Measurements from ENCODE around the gene USHBP1. TPM values are rescaled to one million over a fixed set of nuclear protein-coding genes. Genes with fewer than 3 reads are reported as not detected.

USHBP1 gene
- total and polyA plus RNA-seq, 2 donors from 2014 or later, result 7.2 to 8.9 TPM

- Histone ChIP-seq H3K9ac (ENCODE audit: low read length in 3 of 3) (no peak overlapping the region), H3K4me1 (ENCODE audit: control insufficient read depth in 2 of 3, insufficient read depth in 2 of 3, low read depth in 1 of 3, low read length in 3 of 3) (peaks cover 0 to 1% (median 0%) of the 10 kb centered on the region in 3 donors), H3K4me3 (ENCODE audit: low read length in 3 of 3) (no peak overlapping the region), H3K27ac (ENCODE audit: low read depth in 2 of 2, low read length in 2 of 2) (no peak overlapping the region), H3K9me3 (ENCODE audit: control insufficient read depth in 2 of 3, insufficient read depth in 1 of 3, low read length in 3 of 3) (no peaks in the 10 kb centered on the region), H3K27me3 (ENCODE audit: control insufficient read depth, insufficient read depth, low read length) (no peaks in the 10 kb centered on the region), H3K36me3 (ENCODE audit: control insufficient read depth in 2 of 3, insufficient read depth in 3 of 3, low read length in 3 of 3) (peaks cover 0 to 3% (median 3%) of the 10 kb centered on the region in 3 donors)
- no peak for TF ChIP-seq CTCF (IDR thresholded peaks at IDR 0.05; ENCODE audit: borderline replicate concordance, extremely low read depth, insufficient read depth)
- peak in 4 of 5 donors; percentile 11 to 74 (median 32) for DNase-seq
- no peak for FAIRE-seq
- intact Hi-C loops (cut with DNase I), result no loop called here
Observed at GRCh38 chr19:17209126-17210036, 55.2 kb downstream of the USHBP1 start.

- Histone ChIP-seq H3K9ac (ENCODE audit: low read length in 3 of 3) (no peak overlapping the region), H3K4me1 (ENCODE audit: control insufficient read depth in 2 of 3, insufficient read depth in 2 of 3, low read depth in 1 of 3, low read length in 3 of 3) (no peaks in the 10 kb centered on the region), H3K9me3 (ENCODE audit: control insufficient read depth in 2 of 3, insufficient read depth in 1 of 3, low read length in 3 of 3) (no peaks in the 10 kb centered on the region), H3K27ac (ENCODE audit: low read depth in 2 of 2, low read length in 2 of 2) (no peak overlapping the region), H3K4me3 (ENCODE audit: low read length in 3 of 3) (no peak overlapping the region), H3K27me3 (ENCODE audit: control insufficient read depth, insufficient read depth, low read length) (no peaks in the 10 kb centered on the region), H3K36me3 (ENCODE audit: control insufficient read depth in 2 of 3, insufficient read depth in 3 of 3, low read length in 3 of 3) (peaks cover 3 to 14% (median 8%) of the 10 kb centered on the region in 3 donors)
- FAIRE-seq, result no peak
- no peak for DNase-seq
- intact Hi-C loops (cut with DNase I), result no loop called here
- no peak for TF ChIP-seq CTCF (IDR thresholded peaks at IDR 0.05; ENCODE audit: borderline replicate concordance, extremely low read depth, insufficient read depth)
Observed at GRCh38 chr19:17206736-17207581, 57.6 kb downstream of the USHBP1 start.

GRCh38 chr19:17205237-17206140 lies 59.1 kb downstream of the USHBP1 start:
- no peak overlapping the region for H3K9ac ChIP-seq (ENCODE audit: low read length in 3 of 3)
- FAIRE-seq, result no peak
- H3K4me1 ChIP-seq (ENCODE audit: control insufficient read depth in 2 of 3, insufficient read depth in 2 of 3, low read depth in 1 of 3, low read length in 3 of 3), result no peaks in the 10 kb centered on the region
- H3K4me3 ChIP-seq (ENCODE audit: low read length in 3 of 3), result no peak overlapping the region
- intact Hi-C loops (cut with DNase I), result no loop called here
- no peaks in the 10 kb centered on the region for H3K27me3 ChIP-seq (ENCODE audit: control insufficient read depth, insufficient read depth, low read length)
- peak in 4 of 5 donors; percentile 59 to 74 (median 65) for DNase-seq
- no peaks in the 10 kb centered on the region for H3K9me3 ChIP-seq (ENCODE audit: control insufficient read depth in 2 of 3, insufficient read depth in 1 of 3, low read length in 3 of 3)
- H3K27ac ChIP-seq (ENCODE audit: low read depth in 2 of 2, low read length in 2 of 2), result no peak overlapping the region
- peak; percentile 70 for TF ChIP-seq CTCF (IDR thresholded peaks at IDR 0.05; ENCODE audit: borderline replicate concordance, extremely low read depth, insufficient read depth)
- peaks cover 3 to 21% (median 10%) of the 10 kb centered on the region in 3 donors for H3K36me3 ChIP-seq (ENCODE audit: control insufficient read depth in 2 of 3, insufficient read depth in 3 of 3, low read length in 3 of 3)
